ENCODE results near the gene HYPK. TPM values are rescaled to one million over a fixed set of nuclear protein-coding genes. Genes with fewer than 3 reads are reported as not detected.

Gene HYPK
- total RNA-seq, 1 donor from 2014 or later, result 18.6 TPM

DNA sequence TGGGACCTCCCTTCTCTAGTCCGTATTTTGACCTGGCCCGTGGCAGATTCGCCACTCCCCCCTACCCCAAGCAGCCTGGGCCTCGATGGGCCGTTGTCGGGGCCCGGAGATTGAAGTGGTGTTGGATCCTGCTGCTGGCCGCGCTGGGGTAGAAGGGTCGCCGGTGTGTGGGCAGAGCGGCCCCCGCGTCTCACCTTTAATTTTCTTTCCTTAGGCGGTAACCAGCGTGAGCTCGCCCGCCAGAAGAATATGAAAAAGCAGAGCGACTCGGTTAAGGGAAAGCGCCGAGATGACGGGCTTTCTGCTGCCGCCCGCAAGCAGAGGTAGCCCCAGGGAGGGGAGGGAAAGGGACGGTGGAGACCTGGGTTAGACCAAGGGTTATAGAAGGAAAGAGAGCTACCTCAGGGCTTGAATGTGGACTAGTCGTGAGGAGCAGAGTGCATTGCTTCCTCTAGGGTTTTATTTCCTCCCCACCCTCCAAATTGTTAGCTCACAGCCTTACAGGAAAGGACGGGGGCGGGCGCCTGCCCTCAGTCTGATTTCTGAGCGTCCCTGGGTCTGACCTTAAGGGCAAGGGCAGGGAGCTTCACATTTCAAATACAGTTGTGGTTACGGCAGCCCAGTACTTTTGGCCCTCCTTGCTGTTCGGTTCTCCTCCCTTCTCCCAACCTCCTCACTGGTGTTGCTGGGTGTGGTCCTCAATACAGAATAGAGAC lies 7.5 kb upstream of the HYPK start:
- peaks cover 20% of the 10 kb centered on the region for H3K36me3 Mint-ChIP-seq
- no peaks in the 10 kb centered on the region for H3K27me3 Mint-ChIP-seq (ENCODE audit: low read depth)
- H3K9me3 Mint-ChIP-seq, result no peaks in the 10 kb centered on the region
- H3K27ac Mint-ChIP-seq, result peak overlapping the region; percentile 99
- H3K4me1 Mint-ChIP-seq, result peaks cover 23% of the 10 kb centered on the region
- DNase-seq (ENCODE audit: low spot score in 2 of 2, unreplicated experiment in 2 of 2), result no peak
- peak overlapping the region; percentile 99 for H3K4me3 Mint-ChIP-seq
- TF ChIP-seq CTCF (IDR thresholded peaks at IDR 0.05; ENCODE audit: unreplicated experiment), result no peak

DNA sequence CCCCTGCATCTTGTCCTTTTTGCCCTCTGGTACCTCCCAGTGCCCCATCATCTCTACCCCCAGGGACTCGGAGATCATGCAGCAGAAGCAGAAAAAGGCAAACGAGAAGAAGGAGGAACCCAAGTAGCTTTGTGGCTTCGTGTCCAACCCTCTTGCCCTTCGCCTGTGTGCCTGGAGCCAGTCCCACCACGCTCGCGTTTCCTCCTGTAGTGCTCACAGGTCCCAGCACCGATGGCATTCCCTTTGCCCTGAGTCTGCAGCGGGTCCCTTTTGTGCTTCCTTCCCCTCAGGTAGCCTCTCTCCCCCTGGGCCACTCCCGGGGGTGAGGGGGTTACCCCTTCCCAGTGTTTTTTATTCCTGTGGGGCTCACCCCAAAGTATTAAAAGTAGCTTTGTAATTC lies 6.8 kb upstream of the HYPK start:
- no peak for TF ChIP-seq CTCF (IDR thresholded peaks at IDR 0.05; ENCODE audit: unreplicated experiment)
- peaks cover 28% of the 10 kb centered on the region for H3K4me1 Mint-ChIP-seq
- no peaks in the 10 kb centered on the region for H3K9me3 Mint-ChIP-seq
- peaks cover 24% of the 10 kb centered on the region for H3K36me3 Mint-ChIP-seq
- no peaks in the 10 kb centered on the region for H3K27me3 Mint-ChIP-seq (ENCODE audit: low read depth)
- peak overlapping the region; percentile 99 for H3K27ac Mint-ChIP-seq
- peak overlapping the region; percentile 99 for H3K4me3 Mint-ChIP-seq
- DNase-seq (ENCODE audit: low spot score in 2 of 2, unreplicated experiment in 2 of 2), result no peak

GRCh38 chr15:43794269-43795037 lies 5.9 kb upstream of the HYPK start:
- TF ChIP-seq CTCF (IDR thresholded peaks at IDR 0.05; ENCODE audit: unreplicated experiment), result no peak
- Mint-ChIP-seq H3K4me3 (peak overlapping the region; percentile 99), H3K4me1 (peaks cover 30% of the 10 kb centered on the region), H3K9me3 (no peaks in the 10 kb centered on the region), H3K27me3 (ENCODE audit: low read depth) (no peaks in the 10 kb centered on the region), H3K36me3 (peaks cover 27% of the 10 kb centered on the region), H3K27ac (peak overlapping the region; percentile 99)
- DNase-seq (ENCODE audit: low spot score in 2 of 2, unreplicated experiment in 2 of 2), result no peak

DNA sequence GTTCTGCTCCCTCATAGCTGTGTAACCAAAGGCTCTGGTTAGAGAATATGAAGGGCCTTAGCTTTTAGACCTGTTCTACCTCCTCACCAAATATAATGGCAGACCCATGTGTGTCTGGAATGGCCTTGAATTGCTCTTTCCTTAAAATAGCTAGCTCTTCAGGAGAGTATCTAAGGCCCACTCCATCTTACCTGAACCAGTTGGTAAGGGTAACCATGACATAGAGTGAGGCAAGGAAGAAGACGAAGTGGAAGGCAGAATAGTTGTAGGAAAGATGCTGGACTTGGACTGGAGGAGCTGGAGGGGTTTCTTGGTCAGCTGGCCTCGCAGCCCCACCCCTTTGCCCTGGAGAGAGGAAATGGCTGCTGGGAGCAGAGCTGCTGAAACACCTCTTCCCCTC lies 5.2 kb upstream of the HYPK start:
- Mint-ChIP-seq H3K4me1 (peaks cover 33% of the 10 kb centered on the region), H3K27ac (no peak overlapping the region), H3K36me3 (peaks cover 28% of the 10 kb centered on the region)

GRCh38 chr15:43795997-43796396 lies 4.4 kb upstream of the HYPK start:
- H3K27me3 Mint-ChIP-seq (ENCODE audit: low read depth), result no peaks in the 10 kb centered on the region

More for the DNA sequence above, 5.2 kb upstream of the HYPK start:
- no peaks in the 10 kb centered on the region for H3K9me3 Mint-ChIP-seq
- H3K27me3 Mint-ChIP-seq (ENCODE audit: low read depth), result no peaks in the 10 kb centered on the region
- TF ChIP-seq CTCF (IDR thresholded peaks at IDR 0.05; ENCODE audit: unreplicated experiment), result no peak
- no peak for DNase-seq (ENCODE audit: low spot score in 2 of 2, unreplicated experiment in 2 of 2)
- no peak overlapping the region for H3K4me3 Mint-ChIP-seq

More at GRCh38 chr15:43795997-43796396, 4.4 kb upstream of the HYPK start:
- peaks cover 38% of the 10 kb centered on the region for H3K4me1 Mint-ChIP-seq
- DNase-seq (ENCODE audit: low spot score in 2 of 2, unreplicated experiment in 2 of 2), result no peak
- no peak overlapping the region for H3K4me3 Mint-ChIP-seq
- H3K9me3 Mint-ChIP-seq, result no peaks in the 10 kb centered on the region
- H3K36me3 Mint-ChIP-seq, result peaks cover 30% of the 10 kb centered on the region
- no peak for TF ChIP-seq CTCF (IDR thresholded peaks at IDR 0.05; ENCODE audit: unreplicated experiment)
- H3K27ac Mint-ChIP-seq, result no peak overlapping the region
